Uterus (tissue), 2 donors: ENCODE results near the gene PBX2.

Experiments used
- CTCF ChIP-seq, 4 experiments: fragments of 200-600 bp in 2 of 4; fragments of 450-650 bp in 2 of 4; sonication (generic) in 2 of 4; IDR thresholded peaks; one replicate each; pipeline ENCODE4 v1.5.1; 2016 to 2019; ENCODE audit warnings: antibody characterized with exemption in 4 of 4, mild to moderate bottlenecking in 2 of 4, moderate library complexity in 1 of 4
- POLR2A ChIP-seq, 2 donors: fragments of 450-650 bp; IDR thresholded peaks; one replicate each; pipeline ENCODE4 v1.6.1; 2016; ENCODE audit warnings: antibody characterized with exemption in 2 of 2, mild to moderate bottlenecking in 1 of 2, moderate library complexity in 1 of 2

DNA sequence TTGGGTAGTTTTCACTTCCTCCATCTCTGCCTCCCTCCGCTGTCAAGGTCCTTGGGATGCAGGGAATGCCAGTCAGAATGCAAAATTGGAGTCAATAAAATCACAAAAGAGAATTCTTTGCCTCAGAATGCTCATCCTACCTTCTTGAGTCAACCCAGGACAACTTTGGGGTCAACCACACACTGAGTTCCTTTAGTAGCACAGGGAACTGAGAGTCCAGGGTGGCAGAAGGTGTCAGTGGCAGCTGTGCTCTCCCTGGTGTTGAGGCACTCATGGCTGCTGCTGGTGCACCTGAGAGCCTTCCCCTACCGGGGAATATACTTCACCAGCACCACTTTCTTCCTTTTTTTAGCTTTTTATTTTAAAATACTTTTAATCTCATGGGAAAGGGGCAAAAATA, 34.7 kb upstream of the PBX2 start:
- no peak for TF ChIP-seq CTCF (IDR thresholded peaks at IDR 0.05)
- no peak for TF ChIP-seq POLR2A (IDR thresholded peaks at IDR 0.05)
